Thoracic aorta (tissue), 2 donors: ENCODE measurements around the gene ARNT2. TPM values are rescaled to one million over a fixed set of nuclear protein-coding genes. Genes with fewer than 3 reads are reported as not detected.

Source experiments
- ATAC-seq: fragments of 150-250 bp; one replicate; pipeline ENCODE4 v1.8.0; 2017; ENCODE audit warnings: low read depth; ENCODE audit not compliant: insufficient number of reproducible peaks, low FRiP score
- DNase-seq: peaks from one replicate; pipeline ENCODE4 v3.0.0-alpha.2; 2020; ENCODE audit warnings: low spot score
- H3K27ac ChIP-seq, 2 donors: fragments of 200-600 bp; sonication (generic); 1 replicate in 1 of 2; 2 replicates in 1 of 2; pipeline ENCODE4 v1.5.1; 2016; ENCODE audit warnings: mild to moderate bottlenecking in 2 of 2, moderate library complexity in 2 of 2
- H3K27me3 ChIP-seq: fragments of 200-600 bp; sonication (generic); replicated peaks from 2 replicates; pipeline ENCODE4 v1.6.0; 2016; ENCODE audit warnings: mild to moderate bottlenecking; ENCODE audit not compliant: insufficient read depth
- H3K36me3 ChIP-seq: fragments of 200-600 bp; sonication (generic); one replicate; pipeline ENCODE4 v1.5.1; 2016
- H3K4me1 ChIP-seq, 2 donors: fragments of 200-600 bp; sonication (generic); 1 replicate in 1 of 2; 2 replicates in 1 of 2; pipeline versions ENCODE4 v1.5.1 to v1.6.0; 2016; ENCODE audit warnings: low read depth in 2 of 2, mild to moderate bottlenecking in 1 of 2; ENCODE audit not compliant: control insufficient read depth in 1 of 2
- H3K4me3 ChIP-seq: fragments of 200-600 bp; sonication (generic); 2 replicates; pipeline ENCODE4 v1.5.1; 2016; ENCODE audit warnings: mild to moderate bottlenecking
- H3K9me3 ChIP-seq: fragments of 200-600 bp; sonication (generic); 2 replicates; pipeline ENCODE4 v1.5.1; 2016
- CTCF ChIP-seq: fragments of 200-600 bp; sonication (generic); IDR thresholded peaks from one replicate; pipeline ENCODE4 v1.5.1; 2019; ENCODE audit warnings: antibody characterized with exemption
- total RNA-seq, 2 donors: library from RNA; depleted of rRNA; stranded (reverse); fragments of >200 nt; gene quantifications; one replicate each; pipeline versions ENCODE4 v1.1.0 to v1.2.3, GENCODE V29; 2016

The ARNT2 gene
- total RNA-seq, 2 donors from 2014 or later: 5.8 to 22.9 TPM

GRCh38 chr15:80512726-80513660 lies 108.8 kb downstream of the ARNT2 start:
- Histone ChIP-seq H3K4me1 (no peaks in the 10 kb centered on the region), H3K36me3 (no peaks in the 10 kb centered on the region), H3K9me3 (no peaks in the 10 kb centered on the region), H3K27me3 (no peaks in the 10 kb centered on the region), H3K4me3 (no peak overlapping the region), H3K27ac (no peak overlapping the region)
- no peak for DNase-seq
- no peak for TF ChIP-seq CTCF
- ATAC-seq: no peak

- TF ChIP-seq CTCF: no peak
- Histone ChIP-seq H3K27ac (no peak overlapping the region), H3K4me3 (no peak overlapping the region), H3K4me1 (no peaks in the 10 kb centered on the region), H3K27me3 (no peaks in the 10 kb centered on the region), H3K36me3 (no peaks in the 10 kb centered on the region), H3K9me3 (no peaks in the 10 kb centered on the region)
- DNase-seq (no peak), ATAC-seq (no peak)
Measured at GRCh38 chr15:80514071-80514780, 110.0 kb downstream of the ARNT2 start.

DNA sequence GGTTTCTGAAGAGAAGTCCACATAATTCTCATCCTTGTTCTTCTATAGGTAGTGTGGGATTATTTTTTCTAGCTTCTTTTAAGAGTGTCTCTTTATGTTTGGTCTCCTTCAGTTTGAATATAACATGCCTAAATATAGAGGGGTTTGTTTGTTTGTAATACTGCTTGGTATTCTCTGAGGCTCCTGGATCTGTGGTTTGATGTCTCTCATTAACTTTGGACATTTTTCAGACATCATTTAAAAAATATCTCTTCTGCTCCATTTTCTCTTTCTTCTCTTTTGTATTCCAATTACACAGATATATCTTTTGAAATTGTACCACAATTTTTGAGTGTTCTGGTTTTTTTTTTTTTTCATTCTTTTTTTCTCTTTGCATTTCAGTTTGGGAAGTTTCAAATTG lies 113.1 kb downstream of the ARNT2 start:
- no peaks in the 10 kb centered on the region for H3K9me3 ChIP-seq
- peaks cover 0 to 10% of the 10 kb centered on the region in 2 donors for H3K4me1 ChIP-seq
- no peak for DNase-seq
- H3K4me3 ChIP-seq: no peak overlapping the region
- no peak for ATAC-seq
- TF ChIP-seq CTCF: no peak
- no peak overlapping the region for H3K27ac ChIP-seq
- H3K27me3 ChIP-seq: no peaks in the 10 kb centered on the region
- H3K36me3 ChIP-seq: no peaks in the 10 kb centered on the region

DNA sequence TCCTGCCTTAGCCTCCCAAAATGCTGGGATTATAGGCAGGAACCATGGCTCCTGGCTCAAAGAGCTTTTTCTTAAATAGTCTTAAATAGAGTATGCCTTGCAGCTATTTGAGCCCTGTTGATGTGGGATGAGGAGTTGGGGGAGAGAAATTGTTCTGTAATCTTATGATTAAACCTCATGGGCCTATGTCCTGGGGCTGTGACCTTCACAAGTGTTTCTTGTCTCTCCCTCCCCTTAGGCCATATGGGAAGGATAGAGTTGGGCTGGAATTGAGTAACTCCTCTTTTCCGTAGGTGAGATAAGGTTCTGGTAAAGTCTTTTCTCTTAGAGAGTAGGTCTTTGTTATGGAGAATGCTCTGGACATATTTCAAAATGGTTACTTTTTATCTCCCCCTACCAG lies 114.3 kb downstream of the ARNT2 start:
- TF ChIP-seq CTCF: no peak
- no peaks in the 10 kb centered on the region for H3K36me3 ChIP-seq
- no peaks in the 10 kb centered on the region for H3K27me3 ChIP-seq
- no peaks in the 10 kb centered on the region for H3K9me3 ChIP-seq
- H3K4me1 ChIP-seq: peaks cover 0 to 16% of the 10 kb centered on the region in 2 donors
- no peak for ATAC-seq
- no peak for DNase-seq
- no peak overlapping the region for H3K27ac ChIP-seq
- H3K4me3 ChIP-seq: no peak overlapping the region

GRCh38 chr15:80523746-80524145 lies 119.6 kb downstream of the ARNT2 start:
- no peaks in the 10 kb centered on the region for H3K27me3 ChIP-seq
- H3K4me3 ChIP-seq: no peak overlapping the region
- ATAC-seq: no peak
- no peak overlapping the region for H3K27ac ChIP-seq
- DNase-seq: no peak
- H3K9me3 ChIP-seq: no peaks in the 10 kb centered on the region
- H3K36me3 ChIP-seq: no peaks in the 10 kb centered on the region
- TF ChIP-seq CTCF: no peak
- peaks cover 0 to 18% of the 10 kb centered on the region in 2 donors for H3K4me1 ChIP-seq
